HepG2 (cell line): ENCODE results near the gene PWP2. TPM values are rescaled to one million over a fixed set of nuclear protein-coding genes. Genes with fewer than 3 reads are reported as not detected.

Experiments used
- AHDC1 ChIP-seq: sonication (generic); formaldehyde crosslinking; IDR thresholded peaks from 2 replicates; pipeline ENCODE4 v1.5.1; 2020; ENCODE audit warnings: mild to moderate bottlenecking, missing genetic modification reagents, borderline replicate concordance
- GATAD2A ChIP-seq: IDR thresholded peaks from 2 replicates; pipeline ENCODE4 v1.6.1; 2016
- HBP1 ChIP-seq: IDR thresholded peaks from 2 replicates; pipeline ENCODE4 v1.6.1; 2016; ENCODE audit warnings: low read depth, control low read depth
- MEIS2 ChIP-seq: sonication (generic); formaldehyde crosslinking; IDR thresholded peaks from 2 replicates; pipeline ENCODE4 v1.9.0; 2021; ENCODE audit warnings: mild to moderate bottlenecking, missing genetic modification reagents
- XBP1 ChIP-seq: sonication (generic); formaldehyde crosslinking; IDR thresholded peaks from 2 replicates; pipeline ENCODE4 v1.5.0; 2020; ENCODE audit warnings: missing genetic modification reagents
- ZMYM2 ChIP-seq: sonication (generic); formaldehyde crosslinking; IDR thresholded peaks from 2 replicates; pipeline ENCODE4 v1.8.0; 2022; ENCODE audit warnings: mild to moderate bottlenecking, missing genetic modification reagents
- ZNF446 ChIP-seq: sonication (generic); formaldehyde crosslinking; IDR thresholded peaks from 2 replicates; pipeline ENCODE4 v1.5.0; 2020; ENCODE audit warnings: mild to moderate bottlenecking, missing genetic modification reagents
- ZNF484 ChIP-seq: sonication (generic); formaldehyde crosslinking; IDR thresholded peaks from 2 replicates; pipeline ENCODE4 v1.5.1; 2020; ENCODE audit warnings: mild to moderate bottlenecking, low read depth, missing genetic modification reagents, borderline replicate concordance
- ZNF724P ChIP-seq: sonication (generic); formaldehyde crosslinking; IDR thresholded peaks from 2 replicates; pipeline ENCODE4 v1.8.0; 2022; ENCODE audit warnings: missing genetic modification reagents, borderline replicate concordance
- polyA plus RNA-seq, 8 experiments: library from polyadenylated mRNA; depleted of rRNA in 3 of 8; stranded (reverse) in 7 of 8; unstranded in 1 of 8; fragments of >200 nt; fragmentation: Illumina TruSeq in 4 of 8; extraction: Trizol in 4 of 8; gene quantifications; 2 replicates each; pipeline versions ENCODE4 v1.2.1 to v1.2.3, GENCODE V29; 2011 to 2016; ENCODE audit warnings: low read depth in 4 of 8, missing spikeins in 1 of 8, mixed read lengths in 1 of 8; ENCODE audit not compliant: insufficient read depth in 1 of 8
- total RNA-seq, 5 experiments: library from RNA; depleted of rRNA; stranded (reverse); fragments of >200 nt; fragmentation: Illumina TruSeq; extraction: Trizol; gene quantifications; 2 replicates each; pipeline ENCODE4 v1.2.3, GENCODE V29; 2016; ENCODE audit warnings: low read depth in 1 of 5

Gene PWP2
- total and polyA plus RNA-seq, 2 of the 13 experiments (the other 11 are each of a cell fraction or from before 2014, with no cell fraction given) = 7.7 to 17.0 TPM

- TF ChIP-seq AHDC1 (CRISPR knock-in tag) (no peak), ZNF446 (CRISPR knock-in tag) (no peak), ZMYM2 (CRISPR knock-in tag) (no peak), ZNF724P (no peak), XBP1 (CRISPR knock-in tag) (no peak), GATAD2A (CRISPR knock-in tag) (no peak), HBP1 (CRISPR knock-in tag) (no peak), MEIS2 (CRISPR knock-in tag) (no peak), ZNF484 (no peak)
These were observed 44.8 kb upstream of the PWP2 start (continued) for GRCh38 chr21:44062380-44062779.
